Muscle of back (tissue), 11 donors: ENCODE data around the gene ANTKMT. TPM values are rescaled to one million over a fixed set of nuclear protein-coding genes. Genes with fewer than 3 reads are reported as not detected.

Experiments
- DNase-seq, 3 donors: peaks; one replicate each; pipeline versions ENCODE4 v3.0.0 to v3.0.0-alpha.2; 2013
- polyA plus RNA-seq, 10 donors: library from polyadenylated mRNA; unstranded; fragments of 120-200 nt; gene quantifications; one replicate each; pipeline ENCODE4 v1.2.1, GENCODE V29; 2013; ENCODE audit not compliant: insufficient read length in 10 of 10

ANTKMT gene
- polyA plus RNA-seq, 10 donors: 6.4 to 18.5 (median 12.9) TPM

- peak in 1 of 3 donors; percentile 46 for DNase-seq
Measured at GRCh38 chr16:726438-727290, 5.7 kb downstream of the ANTKMT start, which contains the start of the genes CCDC78 and HAGHL. CCDC78 (minus strand) TSS chr16:726443; CDS start chr16:726367, 76 bp downstream. HAGHL (plus strand) TSS chr16:727106; CDS start chr16:727510, 404 bp downstream.

GRCh38 chr16:727291-727977 is 6.5 kb downstream of the ANTKMT start:
- peak in 1 of 3 donors; percentile 45 for DNase-seq

GRCh38 chr16:728131-728889 is 7.4 kb downstream of the ANTKMT start:
- peak in 1 of 3 donors; percentile 71 for DNase-seq

- DNase-seq: no peak
Measured at GRCh38 chr16:728890-729744, 8.2 kb downstream of the ANTKMT start.

DNA sequence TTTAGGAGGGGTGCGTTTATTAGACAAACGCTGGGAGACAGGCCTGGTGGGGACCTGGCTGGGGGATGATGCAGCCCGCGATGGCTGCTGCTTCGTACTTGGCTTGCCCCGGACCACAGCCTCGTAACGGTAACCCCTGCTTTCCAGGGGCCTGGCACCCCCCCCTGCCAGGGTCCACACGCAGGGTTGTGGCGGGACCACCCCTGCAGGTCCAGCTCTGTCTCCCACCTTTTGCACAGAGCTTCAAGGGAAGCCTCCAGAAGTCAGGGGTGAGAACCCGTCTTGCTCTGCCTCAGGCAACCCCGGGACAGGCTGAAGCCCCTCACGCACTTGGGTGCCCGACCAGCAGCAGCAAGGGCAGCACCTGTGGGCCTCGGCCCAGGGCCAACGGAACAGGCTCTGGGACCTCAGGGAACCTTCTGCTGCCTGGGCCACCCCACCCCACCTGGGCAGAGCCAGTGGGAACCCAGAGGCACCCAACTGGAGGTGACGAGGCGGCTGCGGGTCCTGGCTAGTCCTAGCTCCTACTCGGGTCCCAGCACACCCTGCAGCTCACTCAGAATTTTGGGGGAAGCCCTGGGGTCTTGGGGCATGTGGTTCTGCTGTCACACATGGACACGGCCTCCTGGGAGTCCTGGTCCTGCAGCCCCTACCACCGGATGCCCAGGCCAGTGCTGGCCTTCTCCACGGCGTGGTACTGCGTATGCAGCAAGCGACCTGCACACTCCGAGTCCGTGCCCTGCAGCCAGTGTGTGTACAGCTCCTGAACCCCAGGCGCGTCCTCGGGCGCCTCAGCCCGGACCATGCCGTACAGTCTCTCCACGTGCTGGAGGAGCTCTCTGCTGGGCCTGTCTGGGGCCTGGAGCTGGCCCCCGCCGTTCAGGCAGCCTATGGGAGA is 9.1 kb downstream of the ANTKMT start:
- no peak for DNase-seq

DNA sequence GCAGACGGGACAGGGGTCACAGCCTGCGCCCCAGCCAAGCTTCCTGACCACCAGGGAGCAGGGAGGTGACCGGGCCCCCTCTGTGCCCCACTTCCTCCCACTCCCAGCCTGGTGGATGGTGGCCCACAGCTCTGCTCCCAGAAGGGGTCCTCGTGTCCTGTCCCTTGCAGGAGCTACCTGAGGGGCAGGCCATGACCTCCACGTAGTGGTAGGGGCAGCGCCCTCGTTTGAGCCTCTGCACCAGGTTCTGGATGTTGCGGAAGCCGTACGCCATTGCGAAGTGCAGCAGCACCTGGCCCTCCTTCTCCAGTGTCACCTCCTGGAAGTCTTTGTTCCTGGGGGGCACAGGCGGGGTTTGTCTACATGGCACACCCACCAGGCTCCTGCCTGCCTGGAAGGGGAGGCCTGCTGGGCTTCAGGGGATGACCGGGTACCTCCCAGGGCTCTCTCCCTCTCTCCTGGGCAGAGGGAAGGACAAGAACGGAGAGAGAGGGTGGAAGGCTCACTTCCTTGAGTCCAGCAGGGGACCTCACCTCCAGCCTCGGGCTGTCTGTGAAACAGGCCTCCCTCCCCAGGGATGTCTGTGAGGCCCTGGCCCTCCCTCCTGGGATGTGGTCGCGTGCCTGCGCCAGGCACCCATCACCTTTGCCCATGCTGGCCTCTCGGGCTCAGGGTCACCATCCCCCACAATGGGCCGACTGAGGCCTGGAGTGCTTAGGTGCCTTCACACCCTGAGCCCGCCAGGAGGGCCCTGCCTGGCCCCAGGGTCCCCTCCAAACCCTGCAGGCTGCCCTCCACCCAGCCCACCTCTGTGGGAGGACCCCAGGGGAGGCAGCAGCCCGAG is 9.9 kb downstream of the ANTKMT start:
- no peak for DNase-seq

- DNase-seq: no peak
Measured at GRCh38 chr16:732332-732731, 11.4 kb downstream of the ANTKMT start.

DNA sequence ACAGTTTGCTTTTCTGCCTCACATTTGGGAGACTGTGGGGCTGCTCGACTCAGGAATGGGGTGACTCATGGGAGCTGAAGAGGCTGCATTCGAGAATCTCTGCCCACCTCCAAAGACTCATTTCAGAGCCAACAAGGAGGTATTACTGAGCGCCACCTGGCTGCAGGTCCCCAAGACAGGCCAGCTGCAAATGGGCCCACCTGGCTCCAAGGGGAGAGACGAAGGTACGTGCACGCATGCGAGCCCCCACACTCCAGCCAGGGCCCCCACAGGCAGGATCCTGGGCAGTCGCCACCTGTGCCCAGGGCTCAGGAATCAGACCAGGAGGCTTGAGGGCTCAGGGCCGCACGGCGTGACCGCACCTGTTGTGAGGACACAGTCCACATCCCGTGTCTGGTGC is 12.0 kb downstream of the ANTKMT start:
- DNase-seq: no peak

GRCh38 chr16:733382-734207 is 12.6 kb downstream of the ANTKMT start:
- no peak for DNase-seq

- DNase-seq: no peak
Measured at GRCh38 chr16:734208-734980, 13.4 kb downstream of the ANTKMT start.

- no peak for DNase-seq
Measured at GRCh38 chr16:734981-735881, 14.3 kb downstream of the ANTKMT start.

GRCh38 chr16:735982-736453 is 15.1 kb downstream of the ANTKMT start:
- no peak for DNase-seq

DNA sequence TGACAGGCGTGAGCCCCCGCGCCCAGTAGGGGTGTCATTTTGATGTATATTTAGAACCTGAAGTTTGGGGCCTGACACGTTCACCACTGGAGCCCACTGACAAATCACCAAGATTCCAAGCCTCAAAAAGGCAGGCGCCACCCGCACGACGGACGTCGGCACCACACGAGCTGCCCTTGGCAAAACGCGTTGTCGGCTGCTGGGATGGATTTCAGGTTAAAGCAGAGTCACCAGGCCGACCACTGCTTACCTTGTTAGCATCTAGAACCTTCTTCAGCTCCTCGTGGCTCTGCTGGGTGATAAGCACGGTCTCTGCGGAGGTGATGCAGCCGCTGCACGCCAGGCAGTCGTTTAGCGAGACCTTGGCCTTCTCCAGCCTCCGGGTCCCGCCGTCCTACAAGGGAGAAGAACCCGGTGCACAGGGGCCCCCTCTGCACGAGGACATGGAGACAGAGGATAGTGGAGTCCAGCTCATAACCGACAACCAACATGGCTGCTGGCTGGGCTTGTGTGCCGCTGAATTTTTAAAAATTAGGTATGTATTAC is 16.1 kb downstream of the ANTKMT start:
- DNase-seq: no peak

GRCh38 chr16:739560-740458 is 18.9 kb downstream of the ANTKMT start:
- no peak for DNase-seq

- no peak for DNase-seq
Measured at GRCh38 chr16:740459-740763, 19.5 kb downstream of the ANTKMT start.
